Omental fat pad (tissue), 4 donors: ENCODE measurements around the gene BMPER. TPM values are rescaled to one million over a fixed set of nuclear protein-coding genes. Genes with fewer than 3 reads are reported as not detected.

Experiments used
- ATAC-seq: fragments of 150-250 bp; one replicate; pipeline ENCODE4 v1.9.1; 2016; ENCODE audit warnings: mild to moderate bottlenecking, moderate library complexity; ENCODE audit not compliant: low FRiP score
- DNase-seq: peaks from one replicate; pipeline ENCODE4 v3.0.0-alpha.2; 2019; ENCODE audit warnings: low spot score
- CTCF ChIP-seq, 3 donors: fragments of 450-650 bp; IDR thresholded peaks; one replicate each; pipeline ENCODE4 v1.5.1; 2016 to 2017; ENCODE audit warnings: antibody characterized with exemption in 3 of 3, mild to moderate bottlenecking in 3 of 3, moderate library complexity in 2 of 3
- total RNA-seq, 4 donors: library from RNA; depleted of rRNA; stranded (reverse); fragments of >200 nt; gene quantifications; one replicate each; pipeline ENCODE4 v1.1.0, GENCODE V29; 2016

BMPER gene
- total RNA-seq, 4 donors from 2014 or later = 5.4 to 32.5 (median 16.6) TPM

- ATAC-seq (no peak), DNase-seq (no peak)
- TF ChIP-seq CTCF (IDR thresholded peaks at IDR 0.05) = no peak
Measured at GRCh38 chr7:34175837-34176236, 270.5 kb downstream of the BMPER start.

GRCh38 chr7:34177476-34177875, 272.1 kb downstream of the BMPER start:
- no peak for TF ChIP-seq CTCF (IDR thresholded peaks at IDR 0.05)
- ATAC-seq (no peak), DNase-seq (no peak)

GRCh38 chr7:34181271-34181958, 276.1 kb downstream of the BMPER start:
- ATAC-seq (no peak), DNase-seq (no peak)
- no peak for TF ChIP-seq CTCF (IDR thresholded peaks at IDR 0.05)

- ATAC-seq (no peak), DNase-seq (no peak)
- TF ChIP-seq CTCF (IDR thresholded peaks at IDR 0.05) = no peak
Measured at GRCh38 chr7:34184466-34184865, 279.1 kb downstream of the BMPER start.

- no peak for TF ChIP-seq CTCF (IDR thresholded peaks at IDR 0.05)
- ATAC-seq = no peak
- DNase-seq = no peak
Measured at GRCh38 chr7:34187798-34188307, 282.5 kb downstream of the BMPER start.

GRCh38 chr7:34189031-34189430, 283.7 kb downstream of the BMPER start:
- DNase-seq = no peak
- no peak for TF ChIP-seq CTCF (IDR thresholded peaks at IDR 0.05)
- ATAC-seq = no peak

GRCh38 chr7:34190299-34190698, 285.0 kb downstream of the BMPER start:
- ATAC-seq (no peak), DNase-seq (no peak)
- no peak for TF ChIP-seq CTCF (IDR thresholded peaks at IDR 0.05)
